MM.1S (cell line): ENCODE results near the gene MPZL1.

Experiments used
- EZH2 ChIP-seq: fragments of 300-600 bp; sonication (generic); optimal IDR thresholded peaks from 2 replicates; pipeline ENCODE3; 2017; ENCODE audit warnings: low read depth, mild to moderate bottlenecking, antibody characterized with exemption, low read length, mixed read lengths
- TF ChIP-seq, protein P1 (sequence below): fragments of 300-600 bp; sonication (generic); IDR thresholded peaks from 2 replicates; pipeline ENCODE4 v1.5.1; 2016; ENCODE audit warnings: antibody characterized with exemption, low read length, mixed read lengths

GRCh38 chr1:167697667-167698141 is 24.1 kb upstream of the MPZL1 start:
- TF ChIP-seq, protein P1, sequence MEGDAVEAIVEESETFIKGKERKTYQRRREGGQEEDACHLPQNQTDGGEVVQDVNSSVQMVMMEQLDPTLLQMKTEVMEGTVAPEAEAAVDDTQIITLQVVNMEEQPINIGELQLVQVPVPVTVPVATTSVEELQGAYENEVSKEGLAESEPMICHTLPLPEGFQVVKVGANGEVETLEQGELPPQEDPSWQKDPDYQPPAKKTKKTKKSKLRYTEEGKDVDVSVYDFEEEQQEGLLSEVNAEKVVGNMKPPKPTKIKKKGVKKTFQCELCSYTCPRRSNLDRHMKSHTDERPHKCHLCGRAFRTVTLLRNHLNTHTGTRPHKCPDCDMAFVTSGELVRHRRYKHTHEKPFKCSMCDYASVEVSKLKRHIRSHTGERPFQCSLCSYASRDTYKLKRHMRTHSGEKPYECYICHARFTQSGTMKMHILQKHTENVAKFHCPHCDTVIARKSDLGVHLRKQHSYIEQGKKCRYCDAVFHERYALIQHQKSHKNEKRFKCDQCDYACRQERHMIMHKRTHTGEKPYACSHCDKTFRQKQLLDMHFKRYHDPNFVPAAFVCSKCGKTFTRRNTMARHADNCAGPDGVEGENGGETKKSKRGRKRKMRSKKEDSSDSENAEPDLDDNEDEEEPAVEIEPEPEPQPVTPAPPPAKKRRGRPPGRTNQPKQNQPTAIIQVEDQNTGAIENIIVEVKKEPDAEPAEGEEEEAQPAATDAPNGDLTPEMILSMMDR, result no peak
- no peak for TF ChIP-seq EZH2
